AG08395 (cell line): ENCODE data around the gene COL4A1.

ENCODE experiments used
- DNase-seq: peaks from one replicate; pipeline ENCODE4 v3.0.0; 2012; ENCODE audit warnings: mixed read lengths, low spot score

COL4A1 gene

DNA sequence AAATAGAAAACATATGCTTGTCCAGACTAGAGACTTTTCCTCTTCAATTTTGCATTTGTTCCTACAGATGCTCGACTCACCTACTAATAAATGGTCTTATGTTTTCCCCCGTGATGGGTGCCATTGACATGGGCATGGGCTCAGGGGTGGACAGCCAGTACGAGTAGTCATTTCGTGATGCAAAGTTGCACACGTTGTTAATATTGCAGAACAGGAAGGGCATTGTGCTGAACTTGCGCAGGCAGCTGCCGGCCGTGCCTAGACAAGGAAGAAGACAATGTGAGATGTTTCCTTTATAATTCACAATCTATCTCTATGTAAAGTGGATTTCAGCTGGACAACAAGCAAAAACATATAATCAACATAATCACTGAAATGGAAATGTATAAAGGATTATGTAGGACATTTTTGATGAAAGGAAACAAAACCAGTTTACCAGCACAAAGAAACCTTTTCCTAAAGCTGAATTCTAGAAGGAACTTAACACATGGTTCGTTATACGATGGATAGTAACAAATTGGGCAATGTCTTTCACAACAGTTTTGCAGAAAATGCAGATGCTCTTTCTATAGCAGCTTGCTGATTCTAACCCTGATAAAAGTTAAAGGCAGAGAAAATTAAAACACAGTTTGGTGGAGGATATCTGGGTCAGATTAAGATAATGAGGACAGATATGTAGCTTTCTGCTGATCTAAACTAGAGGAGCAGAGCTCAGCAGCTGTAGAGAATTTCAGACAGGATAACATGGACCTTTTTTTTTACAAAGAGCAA lies 145.7 kb downstream of the COL4A1 start:
- no peak for DNase-seq

DNA sequence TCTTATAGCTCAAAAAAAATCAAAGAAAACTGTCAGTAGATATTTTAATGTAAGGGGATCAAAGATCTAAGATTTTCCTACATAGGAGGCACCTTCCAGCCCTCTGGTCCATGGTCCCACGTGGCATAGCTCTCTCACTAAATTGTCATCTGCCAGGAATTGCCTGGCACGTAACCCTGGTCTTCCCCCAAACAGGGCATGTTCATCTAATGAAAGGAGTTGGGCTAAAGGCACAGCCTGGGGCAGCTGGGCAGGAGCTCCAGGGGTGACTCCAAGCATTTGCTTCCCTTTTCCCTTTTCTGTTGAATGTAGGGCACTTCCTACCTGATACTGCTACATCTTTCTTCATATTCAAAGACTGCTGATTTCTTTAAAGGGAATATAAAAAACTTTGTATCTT lies 148.7 kb downstream of the COL4A1 start:
- DNase-seq = no peak

DNA sequence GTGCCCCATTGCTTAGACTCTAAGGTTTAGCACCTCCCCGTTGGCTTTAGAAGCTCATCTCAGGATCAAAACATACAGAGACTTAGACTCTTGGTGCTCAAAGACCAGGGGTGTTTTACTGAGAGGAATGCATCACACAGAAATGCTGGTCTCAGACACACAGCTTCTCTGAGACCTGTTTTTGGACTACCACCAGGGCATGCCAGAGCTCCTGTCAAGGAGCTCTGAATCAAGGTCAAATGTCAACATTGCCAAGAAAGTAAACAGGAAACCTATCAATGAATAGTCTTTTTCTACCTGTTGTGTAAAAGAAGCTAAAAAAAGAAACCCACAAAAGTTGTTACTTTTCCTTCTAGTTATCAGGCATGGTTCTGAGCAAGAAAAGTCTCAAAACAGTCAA lies 149.2 kb downstream of the COL4A1 start:
- no peak for DNase-seq

DNA sequence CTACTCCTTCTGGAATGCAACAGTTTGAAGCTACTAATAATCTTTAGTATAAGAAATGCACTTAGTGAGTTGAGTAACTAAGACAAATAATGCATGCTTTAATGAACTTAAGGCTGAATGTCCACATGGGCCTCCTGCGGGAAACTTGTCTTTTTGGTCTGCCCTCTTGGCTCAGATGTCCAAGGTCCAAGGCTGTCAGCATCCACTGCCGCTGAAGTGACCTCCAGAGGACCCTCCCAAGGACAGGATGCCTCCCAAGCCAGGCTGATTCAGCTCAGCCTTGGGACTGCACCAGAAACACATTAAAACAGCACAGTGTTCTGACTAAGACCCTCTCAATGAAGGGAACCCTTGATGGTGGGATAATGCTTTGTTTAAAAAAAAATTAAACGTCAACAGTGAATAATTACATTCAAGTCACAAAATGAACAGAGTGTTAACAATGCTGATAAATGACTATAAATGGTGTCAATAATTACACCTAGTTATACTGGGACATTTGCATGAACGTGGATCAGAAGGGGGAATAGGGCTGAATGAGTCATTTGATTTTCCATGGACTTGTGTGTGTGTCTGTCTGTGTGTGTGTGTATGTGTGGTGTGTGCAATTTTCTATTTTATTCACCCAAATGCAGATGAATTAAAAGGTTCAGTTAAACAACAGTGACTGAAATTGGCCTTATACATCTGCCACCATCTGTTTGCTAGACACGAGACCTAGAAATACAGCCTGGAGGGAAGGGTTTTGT lies 150.5 kb downstream of the COL4A1 start:
- no peak for DNase-seq

DNA sequence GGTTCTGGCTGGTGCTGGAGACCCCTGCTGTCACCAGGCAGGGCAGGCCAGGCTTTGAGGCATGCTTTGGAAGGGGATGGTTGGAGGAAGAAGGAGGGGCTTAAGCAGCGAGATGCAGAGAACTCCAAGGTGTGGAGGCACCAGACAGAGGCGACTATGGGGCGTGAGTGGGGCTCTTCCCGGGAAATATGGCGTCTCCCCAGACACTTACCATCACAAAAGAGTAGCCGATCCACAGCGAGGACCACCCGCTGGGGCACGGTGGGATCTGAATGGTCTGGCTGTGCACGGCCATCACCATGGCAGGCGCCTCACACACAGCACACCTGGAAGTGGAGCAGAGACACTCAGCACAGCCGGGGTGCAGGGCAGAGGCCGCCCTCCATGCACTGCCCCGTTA lies 151.9 kb downstream of the COL4A1 start:
- no peak for DNase-seq

DNA sequence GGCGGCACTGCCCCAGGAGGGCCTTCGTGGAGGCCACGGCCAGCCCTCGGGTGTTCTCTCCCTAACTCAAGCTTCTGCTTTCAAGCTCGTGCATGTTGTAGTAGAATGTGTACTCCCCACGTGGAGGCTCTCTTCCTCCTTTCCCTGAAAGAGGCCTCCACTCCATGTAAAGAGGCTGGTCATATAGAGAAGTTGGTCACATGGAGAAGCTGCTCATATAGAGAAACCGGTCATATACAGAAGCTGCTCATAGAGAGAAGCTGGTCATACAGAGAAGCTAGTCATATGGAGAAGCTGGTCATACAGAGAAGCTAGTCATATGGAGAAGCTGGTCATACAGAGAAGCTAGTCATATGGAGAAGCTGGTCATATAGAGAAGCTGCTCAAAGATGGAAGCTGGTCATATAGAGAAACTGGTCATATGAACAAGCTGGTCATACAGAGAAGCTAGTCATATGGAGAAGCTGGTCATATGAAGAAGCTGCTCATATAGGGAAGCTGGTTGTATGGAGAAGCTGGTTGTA lies 152.5 kb downstream of the COL4A1 start:
- DNase-seq = no peak

DNA sequence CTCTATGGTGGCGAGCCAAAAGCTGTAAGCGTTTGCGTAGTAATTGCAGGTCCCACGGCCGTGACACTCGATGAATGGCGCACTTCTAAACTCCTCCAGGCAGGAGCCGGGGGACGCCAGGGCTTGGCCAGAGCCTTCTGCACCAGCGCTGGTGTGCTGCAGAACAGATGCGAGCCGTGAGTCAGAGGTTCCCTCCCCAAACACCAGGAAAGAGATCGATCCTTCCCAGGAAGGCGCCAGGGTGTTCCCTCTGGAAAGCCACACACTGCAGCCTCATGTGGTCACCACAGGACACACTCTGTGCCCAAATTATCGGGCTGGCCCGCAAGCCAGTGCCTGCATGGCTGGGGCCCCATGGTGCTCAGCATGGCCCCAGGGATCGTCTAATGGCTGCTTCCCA lies 154.6 kb downstream of the COL4A1 start:
- DNase-seq = no peak

DNA sequence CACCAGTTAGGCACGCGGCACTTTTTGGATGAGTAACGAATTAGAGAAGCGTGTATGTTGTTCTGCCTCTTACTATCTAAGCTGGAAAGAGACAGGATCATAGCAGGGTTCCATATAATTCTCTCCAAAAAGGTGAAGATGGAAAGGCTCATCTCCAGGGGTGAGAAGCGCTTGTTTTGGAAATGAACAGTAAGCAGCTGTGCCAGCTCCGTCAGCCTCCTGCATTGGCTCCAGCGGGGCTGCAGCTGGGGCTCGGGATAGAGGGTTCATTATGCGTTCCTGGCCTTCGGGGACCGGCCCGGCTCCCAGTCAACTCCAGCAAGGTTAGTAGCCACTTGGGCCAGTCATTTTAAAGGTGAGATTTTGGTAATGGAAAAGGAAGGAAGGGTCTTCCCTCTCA lies 155.5 kb downstream of the COL4A1 start:
- no peak for DNase-seq

DNA sequence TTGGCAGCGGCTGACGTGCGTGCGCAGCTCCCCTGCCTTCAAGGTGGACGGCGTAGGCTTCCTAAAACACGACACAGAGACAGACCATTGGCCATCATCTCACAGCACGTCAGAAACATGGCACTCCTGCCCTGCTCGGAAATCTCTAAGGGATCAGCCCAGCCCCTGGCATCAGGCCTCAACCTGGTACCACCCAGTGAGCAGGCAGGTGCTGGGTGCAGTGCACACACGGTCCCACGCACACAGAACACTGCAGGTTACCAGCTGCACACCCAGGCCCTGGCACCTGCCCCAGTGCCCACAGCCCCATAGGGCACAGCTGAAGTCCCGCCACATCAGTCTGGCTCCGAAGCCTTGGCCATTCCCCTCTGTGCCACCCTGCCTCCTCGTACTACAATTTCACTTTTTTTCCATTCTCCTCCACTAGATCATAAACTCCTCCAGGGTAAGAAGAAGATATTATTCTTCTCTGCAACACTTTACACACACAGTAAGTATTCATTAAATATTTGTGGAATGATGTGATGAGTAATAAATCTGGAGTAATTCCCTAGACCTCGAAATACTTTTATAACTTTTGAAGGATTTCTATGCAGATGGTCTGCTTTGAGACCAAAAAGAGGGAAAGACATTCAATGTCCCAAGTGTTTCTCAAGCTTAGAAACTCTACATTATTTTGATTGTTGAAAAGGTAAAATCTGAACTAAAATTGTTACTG lies 156.4 kb downstream of the COL4A1 start:
- peak; percentile 59 for DNase-seq

DNA sequence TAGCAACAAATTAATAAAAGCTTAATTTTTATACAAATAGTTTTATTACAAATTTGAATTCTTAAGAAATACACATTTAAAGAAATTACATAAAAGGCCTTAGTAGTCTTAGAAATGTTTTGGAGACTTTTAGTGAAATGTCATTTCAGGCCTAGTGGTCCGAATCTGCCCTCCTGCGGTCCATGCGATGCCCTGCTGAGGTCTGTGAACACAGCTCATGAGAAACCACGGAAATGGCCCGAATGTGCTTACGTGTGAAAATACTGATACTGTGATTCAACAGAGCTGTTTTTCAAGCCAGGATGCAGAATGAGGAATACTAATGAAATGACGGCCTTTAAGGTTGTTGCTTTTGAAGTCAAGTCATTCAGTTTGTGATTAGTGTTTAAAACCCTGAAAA lies 157.9 kb downstream of the COL4A1 start:
- no peak for DNase-seq

DNA sequence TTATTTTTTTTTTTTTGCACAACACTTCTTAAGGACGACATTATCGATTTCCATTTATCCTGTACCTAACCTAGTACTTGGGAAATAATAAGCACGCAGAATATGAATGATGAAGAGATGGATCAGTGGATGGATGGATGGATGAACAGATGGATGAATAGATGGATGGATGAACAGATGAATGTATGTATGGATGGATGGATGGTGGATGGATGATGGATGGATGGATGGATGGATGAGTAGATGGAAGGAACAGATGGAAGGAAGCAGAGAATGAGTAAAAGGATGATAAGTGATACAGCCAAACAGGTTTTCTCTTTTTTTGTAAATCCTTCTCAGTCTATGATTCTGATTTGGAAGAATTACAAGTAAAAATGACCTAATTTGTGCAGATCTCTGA lies 166.9 kb downstream of the COL4A1 start:
- no peak for DNase-seq

DNA sequence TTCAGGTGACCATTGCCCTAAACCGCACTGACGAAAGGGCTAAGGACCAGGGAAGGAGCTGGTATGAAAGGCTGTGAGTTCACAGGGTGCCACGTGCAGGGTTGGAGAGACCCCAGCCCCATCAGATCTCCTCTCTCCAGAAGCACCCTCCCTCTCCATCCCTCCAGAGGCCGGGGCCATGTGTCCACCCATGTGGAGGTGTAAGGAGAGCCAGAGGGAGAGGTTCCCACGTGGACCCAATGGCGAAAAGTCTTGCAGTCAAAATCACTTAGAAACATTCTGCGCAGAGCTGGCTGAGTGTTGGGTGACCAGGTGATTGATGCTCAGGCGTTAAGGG lies 168.3 kb downstream of the COL4A1 start:
- DNase-seq = no peak

DNA sequence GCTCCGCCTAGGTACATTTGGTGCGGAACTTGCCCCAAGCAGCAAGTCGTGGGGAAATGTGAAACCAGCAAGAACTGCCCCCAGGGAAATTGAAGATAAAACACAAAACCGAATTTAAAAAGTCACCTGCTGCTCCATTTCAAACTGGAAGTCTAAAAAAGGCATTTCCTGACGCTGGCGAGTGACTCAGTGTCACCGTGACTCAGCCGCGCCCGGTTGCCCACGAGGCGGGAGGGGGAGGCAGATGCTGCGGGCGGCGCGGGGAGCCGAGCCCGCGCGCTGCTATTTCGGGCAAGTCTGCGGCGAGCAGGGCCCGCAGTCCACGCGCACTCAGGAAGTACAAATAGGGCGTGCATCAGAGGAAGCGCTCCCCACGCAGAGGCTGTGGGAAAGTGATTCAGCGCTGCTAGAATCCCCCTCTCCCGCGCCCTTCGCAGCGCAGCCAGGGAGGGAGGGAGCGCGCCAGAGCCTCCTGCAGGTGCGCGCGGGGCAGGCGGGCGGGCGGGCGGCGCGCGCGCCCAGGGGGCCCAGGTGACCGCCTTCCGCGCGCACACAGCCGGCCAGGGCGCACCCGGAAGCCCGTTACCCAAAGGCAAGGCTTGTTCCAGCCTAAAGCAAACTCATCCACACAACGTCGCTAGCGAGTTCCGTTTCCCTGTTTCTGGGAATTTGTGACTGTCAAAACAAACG lies 168.8 kb downstream of the COL4A1 start:
- peak; percentile 88 for DNase-seq

DNA sequence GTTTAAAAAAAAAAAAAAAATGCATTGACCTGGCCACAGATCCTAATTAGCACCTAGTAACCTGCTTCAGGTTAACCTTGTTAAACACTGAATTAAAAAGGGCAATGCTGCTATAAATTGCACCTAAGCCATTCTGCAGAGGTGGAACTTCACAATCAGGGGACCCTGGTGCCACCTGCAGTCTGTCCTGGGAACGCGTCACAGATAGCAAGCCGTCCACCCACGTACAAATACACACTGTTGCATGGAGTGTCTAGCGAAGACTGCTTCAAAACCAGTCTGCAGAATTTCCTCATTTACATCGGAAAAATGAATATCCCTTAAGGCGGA lies 169.3 kb downstream of the COL4A1 start:
- no peak for DNase-seq

DNA sequence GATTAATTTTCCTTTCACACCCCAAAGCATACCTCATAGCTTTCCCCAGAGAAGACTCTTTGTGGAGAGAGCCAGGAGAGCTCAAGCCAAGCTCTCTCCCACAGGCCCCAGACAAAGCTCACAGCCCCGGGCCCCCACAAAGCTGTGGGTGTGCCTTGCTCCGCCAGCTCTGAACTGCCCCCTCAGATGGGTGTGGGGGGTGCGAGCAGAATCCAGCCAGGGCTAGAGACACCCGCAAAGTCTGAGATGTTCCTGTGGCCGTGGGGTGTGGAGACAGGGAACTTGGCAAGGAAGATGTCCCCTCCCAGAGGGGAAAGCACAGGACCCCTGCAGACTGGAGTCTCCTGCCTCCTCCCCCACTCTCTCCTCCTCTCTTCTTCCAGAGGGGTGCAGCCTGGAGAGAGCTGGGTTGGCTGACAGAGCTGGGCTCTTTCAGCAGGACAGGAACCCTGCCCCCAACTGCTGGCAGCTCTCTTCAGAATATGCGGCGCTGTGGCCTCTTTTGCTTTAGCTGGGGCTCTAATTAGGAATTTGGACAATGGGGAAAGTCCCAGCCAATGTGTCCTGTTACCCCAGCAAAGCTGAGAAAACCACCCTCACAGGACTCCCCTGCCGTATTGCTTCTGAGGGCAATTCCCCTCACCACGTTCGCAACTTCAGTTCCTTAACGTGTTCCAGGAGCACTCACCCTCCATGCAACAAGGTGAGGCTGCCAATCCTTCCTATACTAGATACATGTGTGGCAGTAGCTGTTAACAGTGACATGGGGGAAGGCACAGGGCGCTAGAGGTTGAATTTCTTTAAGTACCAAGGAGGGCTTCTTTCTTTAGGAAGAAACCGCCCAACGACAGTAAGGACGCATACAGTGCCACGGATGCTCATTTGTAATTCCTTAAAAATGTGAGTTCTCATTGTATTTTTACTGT lies 170.0 kb downstream of the COL4A1 start:
- no peak for DNase-seq

DNA sequence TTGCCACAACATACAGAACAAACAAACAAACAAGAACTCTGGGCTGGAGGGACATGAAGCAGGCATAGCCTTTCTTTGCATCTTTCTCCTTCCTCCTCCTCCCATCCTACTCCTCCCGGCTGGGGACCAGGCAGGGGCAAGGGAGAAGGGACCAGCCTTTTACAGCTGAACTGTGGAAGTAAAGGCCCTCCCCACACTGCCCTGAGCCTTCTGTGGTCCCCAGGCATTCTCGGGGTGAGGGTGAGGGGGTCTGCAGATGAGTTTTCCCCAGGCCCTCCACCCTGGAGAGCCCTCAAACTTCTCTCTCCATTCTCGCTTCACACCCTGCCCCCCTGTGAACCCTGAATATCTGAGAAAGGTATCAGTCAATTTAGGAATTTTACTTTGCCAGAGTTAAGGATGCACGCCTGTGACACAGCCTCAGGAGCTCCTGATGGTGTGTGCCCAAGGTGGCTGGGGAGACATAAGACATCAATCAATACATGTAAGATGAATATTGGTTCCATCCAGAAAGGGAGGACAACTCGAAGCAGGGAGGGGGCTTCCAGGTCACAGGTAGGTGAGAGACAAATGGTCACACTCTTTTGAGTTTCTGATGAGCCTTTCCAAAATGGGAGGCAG lies 170.9 kb downstream of the COL4A1 start:
- no peak for DNase-seq

DNA sequence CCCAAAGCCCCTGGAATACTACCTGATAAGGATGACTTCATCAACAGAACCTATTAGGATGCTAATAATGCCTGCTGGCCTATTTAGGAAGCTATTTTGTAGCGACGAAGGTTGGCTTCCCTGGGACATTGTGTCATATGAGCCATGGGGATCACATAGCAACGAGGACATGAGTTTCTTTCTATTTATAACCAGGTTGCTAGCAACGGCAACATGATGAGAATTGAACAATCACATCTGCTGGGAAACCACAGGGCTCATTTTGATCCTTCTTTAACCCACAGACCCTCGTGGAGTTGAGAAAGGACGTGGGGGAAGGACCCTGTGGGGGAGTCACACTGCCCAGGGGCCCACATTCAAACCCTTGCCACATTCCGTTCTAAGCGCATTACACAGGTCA lies 172.2 kb downstream of the COL4A1 start:
- peak; percentile 30 for DNase-seq

DNA sequence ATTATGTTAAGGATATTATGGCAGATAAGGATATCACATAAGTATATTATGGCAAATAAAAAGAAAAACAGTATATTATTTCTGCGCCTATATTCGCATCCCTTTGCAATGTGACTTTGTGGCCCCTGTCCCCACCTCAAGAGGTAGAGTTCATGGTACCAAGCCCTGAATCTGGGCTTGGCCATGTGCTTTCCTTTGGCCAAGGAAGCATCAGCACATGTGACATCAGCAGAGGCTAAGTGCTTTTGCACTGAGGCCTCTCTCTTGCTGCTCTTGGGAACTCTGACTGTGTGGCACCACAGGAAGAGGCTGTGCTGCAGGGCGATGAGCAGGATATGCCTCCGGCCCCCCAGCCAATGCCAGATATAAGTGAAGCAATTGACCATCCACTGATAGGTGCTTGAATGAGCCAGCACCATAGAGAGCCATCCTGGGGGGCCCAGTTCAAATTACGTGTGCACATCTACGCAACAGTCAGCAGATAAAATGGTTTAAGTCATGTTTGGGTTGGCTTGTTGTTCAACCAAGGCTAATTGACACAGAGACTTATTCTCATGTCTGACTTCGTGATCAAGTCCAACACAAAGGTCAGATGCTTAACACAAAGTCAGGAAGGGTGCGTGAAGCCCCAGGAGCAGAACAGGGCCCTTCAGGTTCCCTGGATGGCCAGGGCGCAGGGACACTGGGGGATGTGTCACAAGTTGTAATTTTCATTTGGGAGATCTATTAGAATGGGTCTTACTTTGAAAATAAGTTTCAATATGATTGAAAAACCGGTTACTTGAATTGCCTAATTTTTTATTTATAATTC lies 173.3 kb downstream of the COL4A1 start:
- no peak for DNase-seq

DNA sequence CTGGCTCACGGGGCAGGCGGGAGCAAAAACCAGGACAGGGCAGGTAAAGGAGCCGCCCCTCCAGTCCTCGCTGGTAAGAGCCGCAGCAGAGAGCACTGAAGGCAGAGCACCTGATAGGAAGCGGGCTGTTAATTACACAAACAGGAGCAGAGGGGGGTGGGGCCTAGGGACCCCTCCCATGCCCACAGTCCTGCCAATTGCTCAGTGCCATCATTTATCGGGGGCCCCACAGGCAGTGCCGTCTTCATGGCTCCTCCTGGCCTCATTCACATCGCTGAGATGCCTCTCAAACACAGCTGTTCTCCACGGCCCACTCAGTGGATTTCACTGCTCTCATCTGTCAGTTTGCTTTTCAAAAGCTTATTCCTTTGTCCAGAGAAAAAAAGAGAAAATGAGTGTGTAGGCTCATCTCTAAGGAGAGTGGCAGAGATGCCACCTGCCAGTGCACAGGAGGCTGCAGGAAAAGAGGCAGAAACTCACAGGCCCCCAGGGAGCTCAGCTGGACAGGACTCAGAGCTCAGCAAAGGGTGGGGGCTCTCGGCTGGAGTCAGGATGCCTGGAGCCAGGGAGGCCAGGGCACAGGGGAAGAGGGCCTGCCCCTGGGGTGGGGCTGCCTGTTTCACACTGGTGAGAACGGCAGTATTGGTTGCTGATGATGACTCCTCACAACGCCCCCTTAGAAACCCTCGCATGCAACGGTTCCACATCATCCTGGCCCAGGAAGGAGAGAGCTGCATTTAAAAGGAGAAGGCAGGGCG lies 174.6 kb downstream of the COL4A1 start:
- DNase-seq = no peak
